CD8-positive, alpha-beta memory T cell (primary cell): ENCODE results near the gene MAPK9. TPM values are rescaled to one million over a fixed set of nuclear protein-coding genes. Genes with fewer than 3 reads are reported as not detected.

ENCODE experiments used
- CTCF ChIA-PET: fragments of 350-600 bp; sonication (Branson Sonifier 250); formaldehyde crosslinking; loops from one replicate; lab custom pipeline; 2021; ENCODE audit warnings: antibody characterized with exemption; lab: Charles Lee
- POLR2A ChIA-PET: fragments of 350-600 bp; sonication (Branson Sonifier 250); formaldehyde crosslinking; loops from one replicate; lab custom pipeline; 2021; ENCODE audit warnings: antibody characterized with exemption; lab: Charles Lee
- DNase-seq, 5 donors: peaks; one replicate each; pipeline versions ENCODE4 v3.0.0 to v3.0.0-alpha.2; 2020 to 2022; ENCODE audit warnings: mixed read lengths in 1 of 5
- H3K27ac ChIP-seq: one replicate; pipeline ENCODE4 v1.7.0; 2013; ENCODE audit warnings: low read depth, mild to moderate bottlenecking, low read length, moderate library complexity
- H3K27me3 ChIP-seq: 2 replicates; pipeline ENCODE4 v1.7.0; 2013; ENCODE audit warnings: low read length, mild to moderate bottlenecking; ENCODE audit not compliant: insufficient read depth, poor library complexity, severe bottlenecking
- H3K36me3 ChIP-seq: 2 replicates; pipeline ENCODE4 v1.7.0; 2013; ENCODE audit warnings: mild to moderate bottlenecking, low read length, moderate library complexity; ENCODE audit not compliant: insufficient read depth
- H3K4me1 ChIP-seq: 2 replicates; pipeline ENCODE4 v1.7.0; 2013; ENCODE audit warnings: mild to moderate bottlenecking, low read length, moderate library complexity; ENCODE audit not compliant: insufficient read depth
- H3K4me3 ChIP-seq: 2 replicates; pipeline ENCODE4 v1.7.0; 2013; ENCODE audit warnings: mild to moderate bottlenecking, low read length
- H3K9me3 ChIP-seq: 2 replicates; pipeline ENCODE4 v1.7.0; 2013; ENCODE audit warnings: mild to moderate bottlenecking, low read length
- H3K27ac Mint-ChIP-seq, 8 donors: one replicate each; pipeline ENCODE4 v1.8.0; 2020 to 2021; ENCODE audit warnings: mixed read lengths in 8 of 8, mild to moderate bottlenecking in 6 of 8, inconsistent platforms in 3 of 8, moderate library complexity in 3 of 8
- H3K27me3 Mint-ChIP-seq, 2 donors: one replicate each; pipeline ENCODE4 v1.8.0; 2020 to 2021; ENCODE audit warnings: mixed read lengths in 2 of 2, mild to moderate bottlenecking in 1 of 2, moderate library complexity in 1 of 2
- H3K36me3 Mint-ChIP-seq, 3 donors: one replicate each; pipeline ENCODE4 v1.8.0; 2020 to 2021; ENCODE audit warnings: mixed read lengths in 3 of 3, inconsistent platforms in 1 of 3, mild to moderate bottlenecking in 1 of 3
- H3K4me1 Mint-ChIP-seq, 3 donors: one replicate each; pipeline ENCODE4 v1.8.0; 2020 to 2021; ENCODE audit warnings: mixed read lengths in 3 of 3, inconsistent platforms in 1 of 3, mild to moderate bottlenecking in 1 of 3
- H3K4me3 Mint-ChIP-seq, 7 donors: one replicate each; pipeline ENCODE4 v1.8.0; 2020 to 2021; ENCODE audit warnings: mixed read lengths in 7 of 7, mild to moderate bottlenecking in 6 of 7, moderate library complexity in 4 of 7, inconsistent platforms in 2 of 7
- H3K9me3 Mint-ChIP-seq, 5 donors: one replicate each; pipeline ENCODE4 v1.8.0; 2020 to 2022; ENCODE audit warnings: mixed read lengths in 5 of 5, mild to moderate bottlenecking in 3 of 5, moderate library complexity in 2 of 5, inconsistent platforms in 1 of 5
- polyA plus RNA-seq: library from polyadenylated mRNA; unstranded; fragments of 300-500 nt; fragmentation: Illumina TruSeq; gene quantifications from one replicate; pipeline ENCODE4 v1.2.3, GENCODE V29; 2021
- total RNA-seq, 2 experiments: library from RNA; stranded (reverse); gene quantifications; one replicate each; pipeline ENCODE4 v1.2.3, GENCODE V29; 2021

The MAPK9 gene
- total and polyA plus RNA-seq, 3 experiments from 2014 or later = 34.9 to 46.2 (median 44.3) TPM

DNA sequence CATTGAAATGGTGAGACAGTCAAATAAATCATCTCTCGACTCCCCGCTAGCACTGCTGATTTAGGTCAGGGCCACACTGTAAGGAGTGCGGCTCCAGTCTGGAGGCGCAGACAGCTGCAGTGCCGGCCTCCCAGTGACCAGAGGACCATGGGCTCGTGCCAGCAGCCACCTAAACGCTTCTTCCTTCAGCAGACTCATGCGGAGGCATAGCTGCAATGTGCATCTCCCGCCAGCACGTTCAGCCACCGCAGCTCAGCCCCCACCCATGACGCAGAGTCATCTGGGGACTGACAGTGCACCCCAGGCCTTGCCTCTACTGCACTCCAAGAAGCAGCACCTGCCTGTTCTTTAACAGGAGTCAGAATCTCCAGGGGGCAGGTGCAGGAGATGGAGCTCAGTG is 13.6 kb upstream of the MAPK9 start:
- no peaks in the 10 kb centered on the region for H3K36me3 Mint-ChIP-seq
- ChIA-PET CTCF (interaction anchor here (2.6 to 4.5 kb wide), 2 partner anchors 10 to 23 kb away, joined by 8 to 30 read pairs; no protein-coding TSS in a partner anchor), POLR2A (no interaction called here)
- H3K9me3 ChIP-seq = no peaks in the 10 kb centered on the region
- DNase-seq = no peak
- H3K4me3 Mint-ChIP-seq = no peak overlapping the region
- H3K4me1 Mint-ChIP-seq = no peaks in the 10 kb centered on the region
- no peaks in the 10 kb centered on the region for H3K9me3 Mint-ChIP-seq
- no peak overlapping the region for H3K4me3 ChIP-seq
- no peaks in the 10 kb centered on the region for H3K36me3 ChIP-seq
- no peaks in the 10 kb centered on the region for H3K4me1 ChIP-seq
- peaks cover 3 to 8% of the 10 kb centered on the region in 2 donors for H3K27me3 Mint-ChIP-seq
- H3K27ac Mint-ChIP-seq = no peak overlapping the region
- H3K27ac ChIP-seq = no peak overlapping the region
- H3K27me3 ChIP-seq = no peaks in the 10 kb centered on the region

GRCh38 chr5:180304431-180305375 is 12.8 kb upstream of the MAPK9 start:
- no peaks in the 10 kb centered on the region for H3K27me3 ChIP-seq
- peaks cover 3 to 8% of the 10 kb centered on the region in 2 donors for H3K27me3 Mint-ChIP-seq
- no peaks in the 10 kb centered on the region for H3K4me1 ChIP-seq
- CTCF ChIA-PET = interaction anchor here (1.7 to 4.5 kb wide), 3 partner anchors 10 to 24 kb away, joined by 5 to 30 read pairs (median 8); no protein-coding TSS in a partner anchor
- H3K36me3 ChIP-seq = no peaks in the 10 kb centered on the region
- no peak for DNase-seq
- H3K9me3 Mint-ChIP-seq = no peaks in the 10 kb centered on the region
- POLR2A ChIA-PET = no interaction called here
- no peak overlapping the region for H3K4me3 Mint-ChIP-seq
- H3K27ac ChIP-seq = no peak overlapping the region
- no peak overlapping the region for H3K27ac Mint-ChIP-seq
- H3K4me3 ChIP-seq = no peak overlapping the region
- no peaks in the 10 kb centered on the region for H3K9me3 ChIP-seq
- H3K4me1 Mint-ChIP-seq = no peaks in the 10 kb centered on the region
- H3K36me3 Mint-ChIP-seq = no peaks in the 10 kb centered on the region

DNA sequence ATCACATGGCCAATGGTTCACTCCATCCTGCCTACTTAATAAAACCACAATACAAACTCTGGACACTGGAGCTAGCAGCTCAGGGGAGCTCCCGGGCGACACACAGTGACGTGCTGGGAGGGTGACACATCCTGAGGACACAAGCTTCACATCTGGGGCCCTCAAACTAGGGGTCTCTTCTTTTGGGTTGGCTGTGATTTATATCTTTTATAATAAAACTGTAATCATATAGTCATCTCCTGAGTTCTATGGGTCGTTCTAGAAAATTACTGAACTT is 12.1 kb upstream of the MAPK9 start:
- Histone ChIP-seq H3K4me3 (no peak overlapping the region), H3K27me3 (no peaks in the 10 kb centered on the region), H3K4me1 (no peaks in the 10 kb centered on the region), H3K27ac (no peak overlapping the region), H3K9me3 (no peaks in the 10 kb centered on the region), H3K36me3 (no peaks in the 10 kb centered on the region)
- H3K9me3 Mint-ChIP-seq = no peaks in the 10 kb centered on the region
- no peak overlapping the region for H3K4me3 Mint-ChIP-seq
- H3K27me3 Mint-ChIP-seq = peaks cover 3 to 8% of the 10 kb centered on the region in 2 donors
- ChIA-PET CTCF (interaction anchor here (1.7 to 4.5 kb wide), 3 partner anchors 10 to 25 kb away, joined by 5 to 30 read pairs (median 8); no protein-coding TSS in a partner anchor), POLR2A (no interaction called here)
- no peak overlapping the region for H3K27ac Mint-ChIP-seq
- DNase-seq = no peak
- H3K4me1 Mint-ChIP-seq = no peaks in the 10 kb centered on the region
- no peaks in the 10 kb centered on the region for H3K36me3 Mint-ChIP-seq

GRCh38 chr5:180303226-180304015 is 11.5 kb upstream of the MAPK9 start:
- no peaks in the 10 kb centered on the region for H3K4me1 ChIP-seq
- H3K4me3 ChIP-seq = no peak overlapping the region
- no peak overlapping the region for H3K27ac ChIP-seq
- CTCF ChIA-PET = interaction anchor here (1.7 to 4.5 kb wide), 3 partner anchors 10 to 25 kb away, joined by 5 to 30 read pairs (median 8); no protein-coding TSS in a partner anchor
- H3K36me3 Mint-ChIP-seq = no peaks in the 10 kb centered on the region
- no peak for DNase-seq
- no peaks in the 10 kb centered on the region for H3K36me3 ChIP-seq
- no peaks in the 10 kb centered on the region for H3K9me3 ChIP-seq
- H3K9me3 Mint-ChIP-seq = no peaks in the 10 kb centered on the region
- no peaks in the 10 kb centered on the region for H3K27me3 ChIP-seq
- peaks cover 3 to 8% of the 10 kb centered on the region in 2 donors for H3K27me3 Mint-ChIP-seq
- POLR2A ChIA-PET = no interaction called here
- no peak overlapping the region for H3K27ac Mint-ChIP-seq
- no peaks in the 10 kb centered on the region for H3K4me1 Mint-ChIP-seq
- H3K4me3 Mint-ChIP-seq = no peak overlapping the region

GRCh38 chr5:180302256-180302655 is 10.4 kb upstream of the MAPK9 start:
- H3K36me3 Mint-ChIP-seq = no peaks in the 10 kb centered on the region
- H3K27me3 Mint-ChIP-seq = peaks cover 3 to 8% of the 10 kb centered on the region in 2 donors
- H3K4me3 Mint-ChIP-seq = no peak overlapping the region
- no peaks in the 10 kb centered on the region for H3K4me1 Mint-ChIP-seq
- Histone ChIP-seq H3K4me1 (no peaks in the 10 kb centered on the region), H3K4me3 (no peak overlapping the region), H3K9me3 (no peaks in the 10 kb centered on the region), H3K36me3 (no peaks in the 10 kb centered on the region), H3K27ac (no peak overlapping the region), H3K27me3 (no peaks in the 10 kb centered on the region)
- ChIA-PET POLR2A (interaction anchor here (0.6 kb wide), 1 partner anchor 516 kb away, joined by 3 read pairs; no protein-coding TSS in a partner anchor), CTCF (interaction anchor here (1.5 kb wide), 1 partner anchor 27 kb away, joined by 4 read pairs; no protein-coding TSS in a partner anchor)
- no peaks in the 10 kb centered on the region for H3K9me3 Mint-ChIP-seq
- DNase-seq = no peak
- peak overlapping the region in 1 of 8 donors; percentile 71 for H3K27ac Mint-ChIP-seq

GRCh38 chr5:180301253-180301652 is 9.4 kb upstream of the MAPK9 start:
- no peak for DNase-seq
- no peaks in the 10 kb centered on the region for H3K9me3 Mint-ChIP-seq
- Histone ChIP-seq H3K36me3 (no peaks in the 10 kb centered on the region), H3K27ac (no peak overlapping the region), H3K4me3 (no peak overlapping the region), H3K9me3 (no peaks in the 10 kb centered on the region), H3K27me3 (no peaks in the 10 kb centered on the region), H3K4me1 (no peaks in the 10 kb centered on the region)
- ChIA-PET POLR2A (no interaction called here), CTCF (interaction anchor here (1.5 to 2.2 kb wide), 2 partner anchors 14 to 28 kb away, joined by 4 to 10 read pairs; no protein-coding TSS in a partner anchor)
- H3K4me1 Mint-ChIP-seq = peaks cover 0 to 8% (median 5%) of the 10 kb centered on the region in 3 donors
- no peak overlapping the region for H3K4me3 Mint-ChIP-seq
- peaks cover 3 to 8% of the 10 kb centered on the region in 2 donors for H3K27me3 Mint-ChIP-seq
- peak overlapping the region in 1 of 8 donors; percentile 23 for H3K27ac Mint-ChIP-seq
- no peaks in the 10 kb centered on the region for H3K36me3 Mint-ChIP-seq

DNA sequence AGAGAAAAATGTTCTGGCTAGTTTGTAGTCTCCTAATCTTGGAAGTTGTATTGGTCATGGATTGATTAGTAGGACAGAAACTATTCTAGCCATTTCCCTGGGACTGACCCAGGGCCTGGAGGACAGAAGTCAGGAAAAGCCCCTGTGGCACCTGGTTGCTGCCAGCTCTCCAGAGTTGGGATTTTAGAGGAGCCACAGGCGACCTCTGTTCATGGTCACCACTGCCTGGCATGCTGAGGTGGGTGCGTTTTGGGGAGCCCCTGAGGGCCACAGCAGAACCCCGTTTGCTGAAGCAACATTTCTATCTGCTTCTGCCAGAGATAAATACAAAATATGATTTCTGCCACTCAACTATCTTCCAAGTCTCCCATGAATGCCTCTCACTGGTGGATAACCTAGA is 7.6 kb upstream of the MAPK9 start:
- Mint-ChIP-seq H3K36me3 (no peaks in the 10 kb centered on the region), H3K4me3 (no peak overlapping the region), H3K27me3 (peaks cover 2 to 8% of the 10 kb centered on the region in 2 donors), H3K9me3 (no peaks in the 10 kb centered on the region), H3K27ac (peak overlapping the region in 1 of 8 donors; percentile 36), H3K4me1 (peaks cover 0 to 18% (median 11%) of the 10 kb centered on the region in 3 donors)
- POLR2A ChIA-PET = no interaction called here
- Histone ChIP-seq H3K27me3 (no peaks in the 10 kb centered on the region), H3K36me3 (no peaks in the 10 kb centered on the region), H3K27ac (no peak overlapping the region), H3K9me3 (no peaks in the 10 kb centered on the region), H3K4me1 (no peaks in the 10 kb centered on the region), H3K4me3 (no peak overlapping the region)
- CTCF ChIA-PET = interaction anchor here (2.2 kb wide), 1 partner anchor 16 kb away, joined by 10 read pairs; no protein-coding TSS in a partner anchor
- no peak for DNase-seq
